B cell (primary cell): Measurements from ENCODE around the gene ZNF296. TPM values are rescaled to one million over a fixed set of nuclear protein-coding genes. Genes with fewer than 3 reads are reported as not detected.

Experiments
- ATAC-seq: fragments of 200-7000 bp; cut with Tn5 transposase; one replicate; pipeline ENCODE4 v1.10.0; 2021; ENCODE audit warnings: low read depth, mild to moderate bottlenecking, moderate number of reproducible peaks, moderate library complexity
- CTCF ChIA-PET: fragments of 350-600 bp; sonication (Branson Sonifier 250); formaldehyde crosslinking; loops from one replicate; lab custom pipeline; 2021; ENCODE audit warnings: antibody characterized with exemption, inconsistent platforms; lab: Charles Lee
- POLR2A ChIA-PET: fragments of 350-600 bp; sonication (Branson Sonifier 250); formaldehyde crosslinking; loops from one replicate; lab custom pipeline; 2021; ENCODE audit warnings: antibody characterized with exemption; lab: Charles Lee
- DNase-seq: peaks from one replicate; pipeline ENCODE4 v3.0.0; 2013
- H2AFZ ChIP-seq: 2 replicates; pipeline ENCODE4 v1.6.1; 2012; ENCODE audit warnings: mild to moderate bottlenecking, low read depth, low read length; ENCODE audit not compliant: insufficient read depth, poor library complexity, severe bottlenecking
- H3K27ac ChIP-seq, 2 donors: 1 replicate in 1 of 2; 2 replicates in 1 of 2; pipeline ENCODE4 v1.5.1; 2012 to 2013; ENCODE audit warnings: low read length in 2 of 2, mild to moderate bottlenecking in 2 of 2, moderate library complexity in 1 of 2
- H3K27me3 ChIP-seq, 4 experiments: fragments of 200-600 bp in 1 of 4; sonication (generic) in 1 of 4; replicated peaks in 1 of 4; 1 replicate in 2 of 4; 2 replicates in 2 of 4; pipeline versions ENCODE4 v1.6.1 to v1.7.0; 2013 to 2016; ENCODE audit warnings: low read length in 3 of 4, mild to moderate bottlenecking in 2 of 4, mixed read lengths in 1 of 4, moderate library complexity in 1 of 4; ENCODE audit not compliant: insufficient read depth in 4 of 4, control insufficient read depth in 3 of 4; ENCODE audit errors: control extremely low read depth in 1 of 4
- H3K36me3 ChIP-seq, 2 experiments: replicated peaks in 1 of 2; 1 replicate in 1 of 2; 2 replicates in 1 of 2; pipeline versions ENCODE4 v1.6.1 to v1.7.1; 2013; ENCODE audit warnings: low read length in 1 of 2; ENCODE audit not compliant: insufficient read depth in 2 of 2, control insufficient read depth in 1 of 2; ENCODE audit errors: control extremely low read depth in 1 of 2, extremely low read depth in 1 of 2
- H3K4me1 ChIP-seq, 2 donors: fragments of 200-600 bp in 1 of 2; sonication (generic) in 1 of 2; 1 replicate in 1 of 2; 2 replicates in 1 of 2; pipeline versions ENCODE4 v1.5.1 to v1.6.1; 2013 to 2017; ENCODE audit warnings: low read length in 2 of 2; ENCODE audit not compliant: control insufficient read depth in 2 of 2, insufficient read depth in 2 of 2
- H3K4me2 ChIP-seq: replicated peaks from 2 replicates; pipeline ENCODE3; 2012; ENCODE audit warnings: mild to moderate bottlenecking, low read depth, low read length; ENCODE audit not compliant: poor library complexity, severe bottlenecking
- H3K4me3 ChIP-seq, 5 experiments: fragments of 200-600 bp in 1 of 5; sonication (generic) in 1 of 5; 1 replicate in 3 of 5; 2 replicates in 2 of 5; pipeline versions ENCODE4 v1.5.1 to v1.7.0; 2011 to 2016; ENCODE audit warnings: low read length in 4 of 5, mild to moderate bottlenecking in 4 of 5, low read depth in 2 of 5, control low read depth in 1 of 5, moderate library complexity in 1 of 5; ENCODE audit not compliant: insufficient read depth in 1 of 5; ENCODE audit errors: control extremely low read depth in 1 of 5, extremely low read depth in 1 of 5
- H3K79me2 ChIP-seq: fragments of 200-600 bp; sonication (generic); one replicate; pipeline ENCODE4 v1.6.0; 2016; ENCODE audit warnings: low read length; ENCODE audit not compliant: control insufficient read depth, insufficient read depth
- H3K9ac ChIP-seq: fragments of 200-600 bp; sonication (generic); 2 replicates; pipeline ENCODE4 v1.6.1; 2017; ENCODE audit warnings: mild to moderate bottlenecking, low read length, moderate library complexity
- H3K9me3 ChIP-seq, 3 donors: one replicate each; pipeline versions ENCODE4 v1.6.1 to v1.7.1; 2013; ENCODE audit warnings: low read length in 2 of 3; ENCODE audit not compliant: control insufficient read depth in 2 of 3, insufficient read depth in 1 of 3; ENCODE audit errors: control extremely low read depth in 1 of 3
- H4K20me1 ChIP-seq: 2 replicates; pipeline ENCODE4 v1.6.0; 2012; ENCODE audit warnings: mild to moderate bottlenecking, low read length; ENCODE audit not compliant: insufficient read depth, control insufficient read depth, poor library complexity, severe bottlenecking
- H3K27ac Mint-ChIP-seq: one replicate; pipeline ENCODE4 v1.8.0; 2021; ENCODE audit warnings: mixed read lengths
- H3K27me3 Mint-ChIP-seq: one replicate; pipeline ENCODE4 v1.8.0; 2021; ENCODE audit warnings: mixed read lengths
- H3K4me1 Mint-ChIP-seq: one replicate; pipeline ENCODE4 v1.8.0; 2021; ENCODE audit warnings: mixed read lengths
- H3K4me3 Mint-ChIP-seq: one replicate; pipeline ENCODE4 v1.8.0; 2021; ENCODE audit warnings: mixed read lengths
- H3K9me3 Mint-ChIP-seq: one replicate; pipeline ENCODE4 v1.8.0; 2022; ENCODE audit warnings: mixed read lengths; ENCODE audit not compliant: insufficient read depth
- CTCF ChIP-seq: fragments of 200-600 bp; IDR thresholded peaks from one replicate; pipeline ENCODE4 v1.8.0; 2022; ENCODE audit warnings: antibody characterized with exemption, mild to moderate bottlenecking
- EZH2 ChIP-seq: IDR thresholded peaks from 2 replicates; pipeline ENCODE4 v1.6.1; 2012; ENCODE audit warnings: borderline replicate concordance, low read depth, mild to moderate bottlenecking, moderate library complexity, low read length; ENCODE audit not compliant: insufficient read depth, poor library complexity, severe bottlenecking
- WGBS: methylation state at CpG from one replicate; pipeline ENCODE4 v1.1.5; 2013; ENCODE audit warnings: missing lambda C conversion rate; ENCODE audit not compliant: insufficient coverage; 5-methylcytosine and 5-hydroxymethylcytosine counted together
- intact Hi-C: fragments of 100-400 bp; cut with micrococcal nuclease; formaldehyde crosslinking; loops from one replicate; pipeline ENCODE4 v1.10.0; 2022
- polyA plus RNA-seq: library from polyadenylated mRNA; depleted of rRNA; stranded (reverse); fragments of >200 nt; gene quantifications from 2 replicates; pipeline ENCODE4 v1.2.3, GENCODE V29; 2012
- total RNA-seq, 2 donors: library from RNA; stranded (reverse); fragments of 120-200 nt in 1 of 2; gene quantifications; 1 replicate in 1 of 2; 2 replicates in 1 of 2; pipeline versions ENCODE4 v1.2.3 to v1.2.4, GENCODE V29; 2013 to 2022

ZNF296 gene
- total and polyA plus RNA-seq, 2 donors (not counting 1 experiment from before 2014, with no cell fraction given) = 21.9 to 30.2 TPM

- intact Hi-C loops = loop anchor here (1.0 to 5.0 kb wide), 5 partner anchors 18 to 203 kb away; partner anchors contain the start of gene CLASRP
- DNase-seq = peak; percentile 97
- peaks cover 62% of the 10 kb centered on the region for H3K4me1 Mint-ChIP-seq
- CTCF ChIA-PET = interaction anchor here (0.6 to 2.3 kb wide), 18 partner anchors 10 to 203 kb away, joined by 3 to 13 read pairs (median 4); partner anchors contain the start of genes BLOC1S3, GEMIN7 and TRAPPC6A
- WGBS = under 1% methylated on average over 103 of the region's 103 CpGs
- H4K20me1 ChIP-seq = peaks cover 57% of the 10 kb centered on the region
- H2AFZ ChIP-seq = peak within 1 kb of the TSS; percentile 93
- peaks cover 22 to 44% of the 10 kb centered on the region in 2 donors for H3K4me1 ChIP-seq
- POLR2A ChIA-PET = interaction anchor here (0.7 to 2.9 kb wide), 13 partner anchors 10 to 1568 kb away, joined by 3 to 28 read pairs (median 7); partner anchors contain the start of genes BLOC1S3, CLASRP, DACT3 and GEMIN7
- H3K4me3 ChIP-seq = peak within 1 kb of the TSS; percentile 79 to 93 (median 91)
- ATAC-seq = peak; percentile 67
- peaks cover 84% of the 10 kb centered on the region for H3K79me2 ChIP-seq
- peaks cover 3% of the 10 kb centered on the region for H3K9me3 Mint-ChIP-seq
- TF ChIP-seq CTCF (peak; percentile 52), EZH2 (no peak)
- H3K27ac Mint-ChIP-seq = peak within 1 kb of the TSS; percentile 99
- peak within 1 kb of the TSS; percentile 81 to 98 for H3K27ac ChIP-seq
- H3K4me3 Mint-ChIP-seq = peak within 1 kb of the TSS; percentile 95
- peaks cover 0 to 8% (median 0%) of the 10 kb centered on the region in 3 donors for H3K9me3 ChIP-seq
- peaks cover 0 to 16% of the 10 kb centered on the region in 2 experiments for H3K36me3 ChIP-seq
- H3K4me2 ChIP-seq = peak within 1 kb of the TSS; percentile 88
- peak within 1 kb of the TSS; percentile 86 for H3K9ac ChIP-seq
- H3K27me3 Mint-ChIP-seq = no peaks in the 10 kb centered on the region
- H3K27me3 ChIP-seq = no peaks in the 10 kb centered on the region
Measured at GRCh38 chr19:45092747-45093678, 16.7 kb upstream of the ZNF296 start, which contains the start of gene PPP1R37. PPP1R37 (plus strand) TSS chr19:45093179; CDS start chr19:45093326, 147 bp downstream.
